Upper lobe of left lung (tissue), 4 donors: Measurements from ENCODE around the gene OPCML.

ENCODE experiments used
- CTCF ChIP-seq, 6 experiments: fragments of 450-650 bp in 4 of 6; fragments of 200-600 bp in 2 of 6; sonication (generic) in 2 of 6; IDR thresholded peaks; one replicate each; pipeline ENCODE4 v1.5.1; 2016 to 2019; ENCODE audit warnings: antibody characterized with exemption in 6 of 6
- POLR2AphosphoS5 ChIP-seq, 2 donors: sonication (generic); formaldehyde crosslinking; IDR thresholded peaks; one replicate each; pipeline ENCODE4 v1.5.1; 2017; ENCODE audit warnings: antibody characterized with exemption in 2 of 2

- TF ChIP-seq POLR2AphosphoS5 (IDR thresholded peaks at IDR 0.05) (no peak), CTCF (IDR thresholded peaks at IDR 0.05) (no peak)
These were observed at the start of gene OPCML for GRCh38 chr11:133531971-133532651.
